Keratinocyte (primary cell): ENCODE measurements around the gene PRELID1. TPM values are rescaled to one million over a fixed set of nuclear protein-coding genes. Genes with fewer than 3 reads are reported as not detected.

Experiments
- DNase-seq: peaks from one replicate; pipeline ENCODE4 v3.0.0-alpha.2; 2011; ENCODE audit warnings: low read depth, missing footprints, low spot score
- FAIRE-seq: peaks from 2 replicates; lab custom pipeline; 2011; peaks lifted over from hg19 to GRCh38; lab: Jason Lieb, UNC
- H2AFZ ChIP-seq: 2 replicates; pipeline ENCODE4 v1.6.0; 2012; ENCODE audit warnings: low read length, control low read depth, inconsistent platforms; ENCODE audit not compliant: control insufficient read depth
- H3K27ac ChIP-seq: 2 replicates; pipeline ENCODE4 v1.5.1; 2011; ENCODE audit warnings: low read length; ENCODE audit not compliant: control insufficient read depth, insufficient read depth
- H3K27me3 ChIP-seq: 3 replicates; pipeline ENCODE4 v1.6.0; 2011; ENCODE audit warnings: low read length; ENCODE audit not compliant: control insufficient read depth, insufficient read depth; ENCODE audit errors: extremely low read depth
- H3K36me3 ChIP-seq, 2 experiments: 2 replicates in 1 of 2; 3 replicates in 1 of 2; pipeline ENCODE4 v1.5.1; 2011; ENCODE audit warnings: low read length in 2 of 2, mild to moderate bottlenecking in 1 of 2; ENCODE audit not compliant: control insufficient read depth in 2 of 2, insufficient read depth in 2 of 2; ENCODE audit errors: extremely low read depth in 1 of 2
- H3K4me1 ChIP-seq: 3 replicates; pipeline ENCODE4 v1.5.1; 2011; ENCODE audit warnings: low read length; ENCODE audit not compliant: control insufficient read depth, insufficient read depth; ENCODE audit errors: extremely low read depth
- H3K4me2 ChIP-seq: 3 replicates; pipeline ENCODE4 v1.6.0; 2011; ENCODE audit warnings: low read depth, low read length; ENCODE audit not compliant: control insufficient read depth, insufficient read depth; ENCODE audit errors: extremely low read depth
- H3K4me3 ChIP-seq, 3 experiments: fragments of 200-600 bp in 1 of 3; sonication (generic) in 1 of 3; 2 replicates in 2 of 3; 3 replicates in 1 of 3; pipeline ENCODE4 v1.5.1; 2011 to 2016; ENCODE audit warnings: low read length in 3 of 3, mild to moderate bottlenecking in 3 of 3, control low read depth in 2 of 3, inconsistent platforms in 1 of 3, low read depth in 1 of 3, mixed read lengths in 1 of 3, mixed run types in 1 of 3, moderate library complexity in 1 of 3; ENCODE audit not compliant: control insufficient read depth in 2 of 3, insufficient read depth in 2 of 3; ENCODE audit errors: extremely low read depth in 1 of 3
- H3K79me2 ChIP-seq: 2 replicates; pipeline ENCODE4 v1.6.0; 2012; ENCODE audit warnings: low read length; ENCODE audit not compliant: control insufficient read depth, insufficient read depth
- H3K9ac ChIP-seq: 3 replicates; pipeline ENCODE4 v1.6.0; 2011; ENCODE audit warnings: low read length; ENCODE audit not compliant: control insufficient read depth, insufficient read depth; ENCODE audit errors: extremely low read depth
- H3K9me1 ChIP-seq: 3 replicates; pipeline ENCODE4 v1.6.0; 2011; ENCODE audit warnings: low read length; ENCODE audit not compliant: control insufficient read depth, insufficient read depth; ENCODE audit errors: extremely low read depth
- H3K9me3 ChIP-seq: 2 replicates; pipeline ENCODE4 v1.5.1; 2012; ENCODE audit warnings: low read depth, low read length; ENCODE audit not compliant: control insufficient read depth
- H4K20me1 ChIP-seq: 3 replicates; pipeline ENCODE4 v1.6.0; 2011; ENCODE audit warnings: low read length; ENCODE audit not compliant: control insufficient read depth, insufficient read depth; ENCODE audit errors: extremely low read depth
- CTCF ChIP-seq, 3 experiments: IDR thresholded peaks in 1 of 3; conservative IDR thresholded peaks in 1 of 3; optimal IDR thresholded peaks in 1 of 3; 2 replicates in 2 of 3; 3 replicates in 1 of 3; pipeline versions ENCODE3 to v1.5.1; 2011; ENCODE audit warnings: low read length in 3 of 3, mild to moderate bottlenecking in 3 of 3, moderate library complexity in 2 of 3, control low read depth in 1 of 3, inconsistent platforms in 1 of 3; ENCODE audit not compliant: insufficient read depth in 2 of 3; ENCODE audit errors: extremely low read depth in 1 of 3
- EZH2 ChIP-seq: IDR thresholded peaks from one replicate; pipeline ENCODE4 v1.6.1; 2012; ENCODE audit warnings: inconsistent platforms, mild to moderate bottlenecking, low read length, moderate library complexity
- dilution Hi-C: fragments of 300-500 bp; cut with MboI; formaldehyde crosslinking; loops from one replicate; pipeline ENCODE4 v1.7.0; 2020; ENCODE audit warnings: low sequenced_read_pairs; ENCODE audit not compliant: extremely low pct_ligation_motif_present
- polyA plus RNA-seq, 5 experiments: library from polyadenylated mRNA; depleted of rRNA in 3 of 5; stranded (reverse) in 3 of 5; stranded (forward) in 1 of 5; unstranded in 1 of 5; fragments of >200 nt; gene quantifications; 1 replicate in 1 of 5; 2 replicates in 3 of 5; 3 replicates in 1 of 5; pipeline versions ENCODE4 v1.2.1 to v1.2.3, GENCODE V29; 2011 to 2012; ENCODE audit warnings: missing spikeins in 2 of 5, low read depth in 1 of 5, low replicate concordance in 1 of 5

The PRELID1 gene
- polyA plus RNA-seq, 1 donor (not counting 4 experiments of a cell fraction or from before 2014, with no cell fraction given), result 245 TPM

DNA sequence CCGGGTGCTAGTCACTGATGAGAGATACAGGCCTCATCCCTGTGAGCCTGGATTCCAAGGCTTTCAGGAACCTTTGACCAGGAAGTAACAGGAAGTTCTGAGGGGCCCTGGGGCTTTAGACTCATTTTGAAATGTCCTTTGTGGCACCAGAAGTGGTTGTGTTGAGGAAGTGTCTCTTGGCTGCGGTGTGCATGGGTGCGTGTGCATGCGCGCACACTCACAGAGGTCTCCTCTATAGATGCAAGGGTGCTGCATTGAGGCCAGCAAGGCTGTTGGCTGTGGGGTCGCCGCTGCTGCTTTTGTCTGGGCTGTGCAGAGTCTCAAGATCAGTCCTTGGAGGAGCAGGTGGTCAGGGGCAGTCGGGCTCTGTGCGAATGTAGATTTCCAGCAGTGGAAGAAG is 7.7 kb upstream of the PRELID1 start:
- FAIRE-seq (no peak), DNase-seq (no peak)
- dilution Hi-C loops, result no loop called here
- Histone ChIP-seq H2AFZ (no peak overlapping the region), H3K36me3 (peaks cover 29 to 32% of the 10 kb centered on the region in 2 experiments), H3K27me3 (no peaks in the 10 kb centered on the region), H3K4me3 (no peak overlapping the region), H3K9ac (no peak overlapping the region), H3K79me2 (no peaks in the 10 kb centered on the region), H3K9me3 (no peaks in the 10 kb centered on the region), H3K27ac (no peak overlapping the region), H4K20me1 (peaks cover 2% of the 10 kb centered on the region), H3K4me2 (no peak overlapping the region), H3K4me1 (peaks cover 11% of the 10 kb centered on the region), H3K9me1 (peaks cover 7% of the 10 kb centered on the region)
- TF ChIP-seq EZH2 (no peak), CTCF (optimal IDR thresholded peaks at IDR 0.05 in 1 of 3, IDR thresholded peaks at IDR 0.05 in 1 of 3, conservative IDR thresholded peaks at IDR 0.05 in 1 of 3; ENCODE audit: extremely low read depth in 1 of 3, insufficient read depth in 2 of 3, low read length in 3 of 3) (no peak)

- peaks cover 29% of the 10 kb centered on the region in 2 experiments for H3K36me3 ChIP-seq
- TF ChIP-seq CTCF (optimal IDR thresholded peaks at IDR 0.05 in 1 of 3, IDR thresholded peaks at IDR 0.05 in 1 of 3, conservative IDR thresholded peaks at IDR 0.05 in 1 of 3; ENCODE audit: extremely low read depth in 1 of 3, insufficient read depth in 2 of 3, low read length in 3 of 3) (no peak), EZH2 (no peak)
- H2AFZ ChIP-seq, result no peak overlapping the region
- DNase-seq (no peak), FAIRE-seq (no peak)
- no peak overlapping the region for H3K4me3 ChIP-seq
- H3K9me1 ChIP-seq, result peaks cover 10% of the 10 kb centered on the region
- H3K79me2 ChIP-seq, result no peaks in the 10 kb centered on the region
- no peak overlapping the region for H3K27ac ChIP-seq
- H3K9ac ChIP-seq, result no peak overlapping the region
- dilution Hi-C loops, result no loop called here
- no peaks in the 10 kb centered on the region for H3K27me3 ChIP-seq
- peaks cover 18% of the 10 kb centered on the region for H3K4me1 ChIP-seq
- H3K9me3 ChIP-seq, result no peaks in the 10 kb centered on the region
- peaks cover 4% of the 10 kb centered on the region for H4K20me1 ChIP-seq
- H3K4me2 ChIP-seq, result no peak overlapping the region
Measured at GRCh38 chr5:177296581-177296980, 7.0 kb upstream of the PRELID1 start.
